Activated CD8-positive, alpha-beta T cell treated with anti-CD3 and anti-CD28 coated beads for 36 hours (primary cell): Measurements from ENCODE around the gene PLCXD1. TPM values are rescaled to one million over a fixed set of nuclear protein-coding genes. Genes with fewer than 3 reads are reported as not detected.

Experiments
- ATAC-seq: fragments of 200-7000 bp; cut with Tn5 transposase; one replicate; pipeline ENCODE4 v1.10.0; 2021; ENCODE audit warnings: mild to moderate bottlenecking, moderate library complexity
- CTCF ChIA-PET: fragments of 350-600 bp; sonication (Branson Sonifier 250); formaldehyde crosslinking; loops from one replicate; lab custom pipeline; 2021; ENCODE audit warnings: antibody characterized with exemption; lab: Charles Lee
- POLR2A ChIA-PET: fragments of 350-600 bp; sonication (Branson Sonifier 250); formaldehyde crosslinking; loops from one replicate; lab custom pipeline; 2021; ENCODE audit warnings: antibody characterized with exemption; lab: Charles Lee
- DNase-seq: peaks from one replicate; pipeline ENCODE4 v3.0.0-alpha.2; 2020
- H3K27ac Mint-ChIP-seq: one replicate; pipeline ENCODE4 v1.8.0; 2021; ENCODE audit warnings: mild to moderate bottlenecking, mixed read lengths
- H3K27me3 Mint-ChIP-seq: one replicate; pipeline ENCODE4 v1.8.0; 2021; ENCODE audit warnings: mixed read lengths
- H3K36me3 Mint-ChIP-seq: one replicate; pipeline ENCODE4 v1.8.0; 2021; ENCODE audit warnings: low read depth, mixed read lengths
- H3K4me1 Mint-ChIP-seq: one replicate; pipeline ENCODE4 v1.8.0; 2021; ENCODE audit warnings: low read depth, mixed read lengths
- H3K4me3 Mint-ChIP-seq: one replicate; pipeline ENCODE4 v1.8.0; 2021; ENCODE audit warnings: mild to moderate bottlenecking, moderate library complexity, mixed read lengths
- H3K9me3 Mint-ChIP-seq: one replicate; pipeline ENCODE4 v1.8.0; 2021; ENCODE audit warnings: mixed read lengths
- CTCF ChIP-seq: fragments of 200-600 bp; IDR thresholded peaks from one replicate; pipeline ENCODE4 v1.8.0; 2022; ENCODE audit warnings: antibody characterized with exemption, mild to moderate bottlenecking
- intact Hi-C: fragments of 100-400 bp; cut with micrococcal nuclease; formaldehyde crosslinking; loops from one replicate; pipeline ENCODE4 v1.10.0; 2022
- total RNA-seq, 2 experiments: library from RNA; stranded (reverse); gene quantifications; one replicate each; pipeline ENCODE4 v1.2.3, GENCODE V29; 2021

The PLCXD1 gene
- total RNA-seq, 2 experiments from 2014 or later = 63.9 to 65.7 TPM

GRCh38 chrX:351736-352135, 70.6 kb downstream of the PLCXD1 start:
- no peak for TF ChIP-seq CTCF
- Mint-ChIP-seq H3K4me1 (peaks cover 7% of the 10 kb centered on the region), H3K36me3 (peaks cover 19% of the 10 kb centered on the region), H3K27ac (no peak overlapping the region), H3K9me3 (no peaks in the 10 kb centered on the region), H3K4me3 (no peak overlapping the region), H3K27me3 (no peaks in the 10 kb centered on the region)
- CTCF ChIA-PET = no interaction called here
- DNase-seq = no peak
- intact Hi-C loops = no loop called here
- POLR2A ChIA-PET = no interaction called here
- ATAC-seq = no peak

- Mint-ChIP-seq H3K27ac (no peak overlapping the region), H3K9me3 (no peaks in the 10 kb centered on the region), H3K36me3 (peaks cover 20% of the 10 kb centered on the region), H3K4me3 (no peak overlapping the region), H3K4me1 (peaks cover 11% of the 10 kb centered on the region), H3K27me3 (no peaks in the 10 kb centered on the region)
- intact Hi-C loops = no loop called here
- ChIA-PET POLR2A (no interaction called here), CTCF (no interaction called here)
- TF ChIP-seq CTCF = no peak
- no peak for ATAC-seq
- no peak for DNase-seq
These were observed 71.0 kb downstream of the PLCXD1 start for GRCh38 chrX:352181-352580.

- ChIA-PET POLR2A (no interaction called here), CTCF (no interaction called here)
- DNase-seq (no peak), ATAC-seq (no peak)
- Mint-ChIP-seq H3K36me3 (peaks cover 26% of the 10 kb centered on the region), H3K4me3 (no peak overlapping the region), H3K9me3 (peaks cover 3% of the 10 kb centered on the region), H3K27me3 (no peaks in the 10 kb centered on the region), H3K4me1 (peaks cover 17% of the 10 kb centered on the region), H3K27ac (no peak overlapping the region)
- intact Hi-C loops = no loop called here
- TF ChIP-seq CTCF = no peak
These were observed 71.6 kb downstream of the PLCXD1 start for GRCh38 chrX:352582-353314.

Other genes starting within 250 kb of the PLCXD1 start
- 10 to 100 TPM; 68.0 to 68.3 TPM for gene GTPBP6, start 37.4 kb downstream of the PLCXD1 start, total RNA-seq
- gene PPP2R3B, start 105.5 kb downstream of the PLCXD1 start, total RNA-seq = 10 to 100 TPM; 44.9 to 45.7 TPM